Thyroid gland (tissue), 4 donors: ENCODE measurements around the gene CCDC197. TPM values are rescaled to one million over a fixed set of nuclear protein-coding genes. Genes with fewer than 3 reads are reported as not detected.

ENCODE experiments used
- DNase-seq, 2 donors: peaks; one replicate each; pipeline ENCODE4 v3.0.0-alpha.2; 2019
- H3K27ac ChIP-seq, 3 donors: fragments of 200-600 bp; sonication (generic); 1 replicate in 2 of 3; 2 replicates in 1 of 3; pipeline ENCODE4 v1.5.1; 2016 to 2019; ENCODE audit warnings: mild to moderate bottlenecking in 1 of 3, moderate library complexity in 1 of 3
- H3K27me3 ChIP-seq: fragments of 200-600 bp; sonication (generic); one replicate; pipeline ENCODE4 v1.5.1; 2019
- H3K36me3 ChIP-seq, 2 donors: fragments of 200-600 bp; sonication (generic); one replicate each; pipeline ENCODE4 v1.5.1; 2016 to 2019
- H3K4me1 ChIP-seq, 2 donors: fragments of 200-600 bp; sonication (generic); one replicate each; pipeline ENCODE4 v1.5.1; 2017 to 2019
- H3K4me3 ChIP-seq, 3 donors: fragments of 200-600 bp; sonication (generic); replicated peaks in 1 of 3; 1 replicate in 2 of 3; 2 replicates in 1 of 3; pipeline ENCODE4 v1.5.1; 2016; ENCODE audit warnings: mild to moderate bottlenecking in 1 of 3
- H3K9me3 ChIP-seq: fragments of 200-600 bp; sonication (generic); one replicate; pipeline ENCODE4 v1.5.1; 2017
- CTCF ChIP-seq, 6 experiments: fragments of 200-600 bp in 3 of 6; fragments of 450-650 bp in 3 of 6; sonication (generic) in 3 of 6; IDR thresholded peaks; one replicate each; pipeline ENCODE4 v1.5.1; 2016 to 2019; ENCODE audit warnings: antibody characterized with exemption in 6 of 6, mild to moderate bottlenecking in 2 of 6, inconsistent platforms in 1 of 6, moderate library complexity in 1 of 6
- POLR2A ChIP-seq, 2 donors: fragments of 450-650 bp; IDR thresholded peaks; one replicate each; pipeline ENCODE4 v1.6.1; 2017; ENCODE audit warnings: antibody characterized with exemption in 2 of 2, mild to moderate bottlenecking in 2 of 2, moderate library complexity in 1 of 2
- WGBS, 2 donors: methylation state at CpG; one replicate each; pipeline ENCODE4 v1.1.5; 2017; 5-methylcytosine and 5-hydroxymethylcytosine counted together
- intact Hi-C: fragments of 100-400 bp; cut with DNase I; formaldehyde crosslinking; loops from one replicate; pipeline ENCODE4 v1.15.1; 2023
- total RNA-seq, 4 donors: library from RNA; depleted of rRNA; stranded (reverse); fragments of >200 nt; gene quantifications; one replicate each; pipeline ENCODE4 v1.2.3, GENCODE V29; 2016

CCDC197 gene
- total RNA-seq, 4 donors from 2014 or later = not detected

DNA sequence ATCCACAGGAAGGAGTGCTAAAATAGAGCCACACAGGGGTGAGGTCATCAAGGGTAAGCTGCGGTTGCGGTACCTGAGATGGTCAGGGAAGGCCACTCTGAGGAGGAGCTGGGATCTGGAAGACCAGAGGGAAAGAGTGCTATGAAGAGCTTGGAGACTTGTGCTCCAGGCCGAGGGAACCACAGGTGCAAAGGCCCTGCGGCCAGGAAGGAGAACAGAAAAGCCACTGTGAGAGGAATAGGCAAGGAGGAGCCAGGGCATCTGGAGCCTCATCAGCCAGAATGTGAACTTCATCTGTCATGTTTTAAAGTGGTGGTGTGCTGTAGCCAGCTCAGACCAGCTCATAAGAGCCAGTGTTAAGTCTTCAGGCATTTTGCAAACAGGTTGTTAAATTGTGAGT is 5.5 kb upstream of the CCDC197 start:
- no peak overlapping the region for H3K27ac ChIP-seq
- H3K4me1 ChIP-seq = peaks cover 0 to 10% of the 10 kb centered on the region in 2 donors
- no peaks in the 10 kb centered on the region for H3K9me3 ChIP-seq
- 94% methylated on average over 4 of the region's 4 CpGs for WGBS, 2 donors
- TF ChIP-seq POLR2A (IDR thresholded peaks at IDR 0.05) = no peak
- no peak for TF ChIP-seq CTCF (IDR thresholded peaks at IDR 0.05)
- DNase-seq = no peak
- intact Hi-C loops = no loop called here
- H3K36me3 ChIP-seq = no peaks in the 10 kb centered on the region
- no peak overlapping the region for H3K4me3 ChIP-seq
- no peaks in the 10 kb centered on the region for H3K27me3 ChIP-seq

GRCh38 chr14:93993382-93993781 is 3.7 kb upstream of the CCDC197 start:
- Histone ChIP-seq H3K36me3 (no peaks in the 10 kb centered on the region), H3K4me1 (no peaks in the 10 kb centered on the region), H3K9me3 (no peaks in the 10 kb centered on the region), H3K27me3 (no peaks in the 10 kb centered on the region), H3K27ac (no peak overlapping the region), H3K4me3 (no peak overlapping the region)
- whole genome bisulfite sequencing, 2 donors = 80 to 81% methylated on average over 6 of the region's 6 CpGs
- TF ChIP-seq CTCF (IDR thresholded peaks at IDR 0.05) = no peak
- no peak for TF ChIP-seq POLR2A (IDR thresholded peaks at IDR 0.05)
- intact Hi-C loops = no loop called here
- no peak for DNase-seq

GRCh38 chr14:93994919-93995682 is 2.0 kb upstream of the CCDC197 start:
- intact Hi-C loops = no loop called here
- H3K4me1 ChIP-seq = no peaks in the 10 kb centered on the region
- no peak overlapping the region for H3K4me3 ChIP-seq
- no peaks in the 10 kb centered on the region for H3K36me3 ChIP-seq
- no peaks in the 10 kb centered on the region for H3K9me3 ChIP-seq
- no peaks in the 10 kb centered on the region for H3K27me3 ChIP-seq
- WGBS, 2 donors = 53% methylated on average over 9 to 13 of the region's 13 CpGs
- TF ChIP-seq CTCF (IDR thresholded peaks at IDR 0.05) (no peak), POLR2A (IDR thresholded peaks at IDR 0.05) (no peak)
- no peak overlapping the region for H3K27ac ChIP-seq
- DNase-seq = peak in 1 of 2 donors; percentile 10

DNA sequence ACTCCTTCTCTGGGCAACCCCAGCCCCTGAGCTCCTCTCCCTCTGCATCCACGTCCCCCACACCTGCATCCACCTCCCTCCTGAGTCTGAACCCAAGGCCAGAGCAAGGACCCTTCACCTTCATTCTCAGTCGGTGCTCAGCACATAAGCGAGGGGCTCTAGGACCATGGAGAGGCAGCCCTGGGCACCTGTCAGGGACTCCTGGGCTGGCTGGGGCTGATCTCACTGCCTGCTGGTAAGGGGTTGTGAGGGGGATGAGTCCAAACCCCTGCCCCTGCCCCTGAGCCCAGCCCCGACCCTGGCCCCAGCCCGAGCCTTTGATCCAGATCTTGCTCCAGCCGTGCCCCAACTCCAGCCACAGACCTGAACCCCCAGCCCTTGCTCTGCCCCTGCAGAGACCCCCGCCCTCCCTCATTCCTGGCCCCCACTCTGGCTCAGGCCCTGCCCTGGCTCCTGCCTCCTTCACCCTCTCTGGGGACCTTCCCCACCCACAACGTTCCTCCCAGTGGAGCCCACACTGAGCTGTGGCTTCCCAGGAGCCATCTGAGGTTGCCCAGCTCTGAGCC is 888 bp upstream of the CCDC197 start:
- H3K9me3 ChIP-seq = no peaks in the 10 kb centered on the region
- intact Hi-C loops = no loop called here
- no peaks in the 10 kb centered on the region for H3K27me3 ChIP-seq
- WGBS, 2 donors = 63 to 64% methylated on average over 7 to 8 of the region's 8 CpGs
- no peaks in the 10 kb centered on the region for H3K36me3 ChIP-seq
- TF ChIP-seq POLR2A (IDR thresholded peaks at IDR 0.05) (no peak), CTCF (IDR thresholded peaks at IDR 0.05) (no peak)
- H3K4me1 ChIP-seq = no peaks in the 10 kb centered on the region
- no peak overlapping the region for H3K4me3 ChIP-seq
- DNase-seq = no peak
- no peak overlapping the region for H3K27ac ChIP-seq
